ENCODE results near the gene PRR35.

The PRR35 gene

GRCh38 chr16:549544-550263 is 10.5 kb upstream of the PRR35 start:
- DNase-seq, result no peak

- DNase-seq, result no peak
Observed at GRCh38 chr16:551210-551609, 9.0 kb upstream of the PRR35 start.

GRCh38 chr16:552171-552570 is 8.0 kb upstream of the PRR35 start:
- no peak for DNase-seq

- no peak for DNase-seq
Observed at GRCh38 chr16:553601-554296, 6.4 kb upstream of the PRR35 start.

- DNase-seq, result no peak
Observed at GRCh38 chr16:554297-554621, 5.9 kb upstream of the PRR35 start.

GRCh38 chr16:554640-555365 is 5.4 kb upstream of the PRR35 start:
- no peak for DNase-seq

GRCh38 chr16:555528-556473 is 4.4 kb upstream of the PRR35 start:
- no peak for DNase-seq

- no peak for DNase-seq
Observed at GRCh38 chr16:556474-557173, 3.6 kb upstream of the PRR35 start.

- DNase-seq, result no peak
Observed at GRCh38 chr16:557463-558297, 2.5 kb upstream of the PRR35 start.

- DNase-seq, result no peak
Observed at GRCh38 chr16:558298-559020, 1.7 kb upstream of the PRR35 start.

- DNase-seq, result no peak
Observed at GRCh38 chr16:559021-559380, 1.2 kb upstream of the PRR35 start.

- no peak for DNase-seq
Observed at GRCh38 chr16:559411-560203, 587 bp upstream of the PRR35 start.

GRCh38 chr16:560701-561412 is 663 bp downstream of the PRR35 start:
- DNase-seq, result no peak

GRCh38 chr16:561413-561794 is 1.2 kb downstream of the PRR35 start:
- DNase-seq, result no peak

- DNase-seq, result no peak
Observed at GRCh38 chr16:561957-562938, 2.1 kb downstream of the PRR35 start.

- DNase-seq, result no peak
Observed at GRCh38 chr16:563072-563644, 3.0 kb downstream of the PRR35 start.

GRCh38 chr16:564690-565418 is 4.7 kb downstream of the PRR35 start:
- DNase-seq, result no peak

Measured in NCI-H1048 (cell line).